ENCODE measurements around the gene DNM3. TPM values are rescaled to one million over a fixed set of nuclear protein-coding genes. Genes with fewer than 3 reads are reported as not detected.

DNM3 gene
- total RNA-seq, 1 experiment from 2014 or later = 0.71 TPM

DNA sequence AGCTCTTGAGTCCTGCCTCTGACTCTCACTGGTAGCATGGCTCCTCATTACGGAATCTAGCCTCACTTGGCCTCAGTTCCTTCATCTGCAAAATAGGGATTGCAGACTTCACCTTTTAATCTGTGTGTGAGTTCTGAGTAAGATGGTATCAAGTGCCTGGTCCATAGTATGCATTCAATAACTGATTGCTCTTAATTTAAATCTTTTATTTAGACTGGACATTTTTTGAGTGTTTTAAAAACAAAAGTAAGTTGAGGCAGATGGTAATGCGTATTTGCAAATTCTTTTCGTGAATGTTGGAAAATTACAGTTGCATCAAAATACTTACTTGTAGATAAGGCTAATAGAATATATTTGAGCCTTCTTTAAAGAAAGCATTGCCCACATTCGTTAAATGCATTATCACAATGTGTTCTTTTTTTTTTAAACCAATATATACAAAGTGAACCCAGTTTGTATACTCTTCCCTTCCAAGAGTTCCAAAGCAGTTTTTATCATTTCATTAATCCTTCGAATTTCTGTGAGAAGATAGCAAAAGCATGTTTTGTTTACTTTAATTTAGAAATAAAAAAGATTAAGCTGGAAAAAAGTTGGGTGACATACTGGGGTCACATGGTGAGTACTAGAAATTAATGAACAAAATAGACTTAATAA lies 8.1 kb downstream of the DNM3 start:
- peaks cover 31% of the 10 kb centered on the region for H3K27me3 ChIP-seq (replicated peaks; ENCODE audit: insufficient read depth, low read depth, low read length, poor library complexity)
- no peaks in the 10 kb centered on the region for H3K4me1 ChIP-seq (ENCODE audit: insufficient read depth, low read length, poor library complexity, severe bottlenecking)
- intact Hi-C loops (cut with micrococcal nuclease; ENCODE audit: unreplicated experiment) = no loop called here
- H3K36me3 ChIP-seq (ENCODE audit: insufficient read depth, low read length, poor library complexity, severe bottlenecking) = no peaks in the 10 kb centered on the region
- no peak overlapping the region for H3K27ac ChIP-seq (ENCODE audit: low read depth, low read length, poor library complexity, severe bottlenecking)
- no peaks in the 10 kb centered on the region for H3K9me3 ChIP-seq (ENCODE audit: low read depth, low read length, poor library complexity, severe bottlenecking)
- ChIA-PET POLR2A (ENCODE audit: low non-redundant PET) (no interaction called here), CTCF (no interaction called here)
- no peak for DNase-seq (ENCODE audit: low spot score)
- TF ChIP-seq EZH2 (IDR thresholded peaks at IDR 0.05; ENCODE audit: borderline replicate concordance, low read depth, low read length, poor library complexity, severe bottlenecking) = no peak
- TF ChIP-seq, protein P1, sequence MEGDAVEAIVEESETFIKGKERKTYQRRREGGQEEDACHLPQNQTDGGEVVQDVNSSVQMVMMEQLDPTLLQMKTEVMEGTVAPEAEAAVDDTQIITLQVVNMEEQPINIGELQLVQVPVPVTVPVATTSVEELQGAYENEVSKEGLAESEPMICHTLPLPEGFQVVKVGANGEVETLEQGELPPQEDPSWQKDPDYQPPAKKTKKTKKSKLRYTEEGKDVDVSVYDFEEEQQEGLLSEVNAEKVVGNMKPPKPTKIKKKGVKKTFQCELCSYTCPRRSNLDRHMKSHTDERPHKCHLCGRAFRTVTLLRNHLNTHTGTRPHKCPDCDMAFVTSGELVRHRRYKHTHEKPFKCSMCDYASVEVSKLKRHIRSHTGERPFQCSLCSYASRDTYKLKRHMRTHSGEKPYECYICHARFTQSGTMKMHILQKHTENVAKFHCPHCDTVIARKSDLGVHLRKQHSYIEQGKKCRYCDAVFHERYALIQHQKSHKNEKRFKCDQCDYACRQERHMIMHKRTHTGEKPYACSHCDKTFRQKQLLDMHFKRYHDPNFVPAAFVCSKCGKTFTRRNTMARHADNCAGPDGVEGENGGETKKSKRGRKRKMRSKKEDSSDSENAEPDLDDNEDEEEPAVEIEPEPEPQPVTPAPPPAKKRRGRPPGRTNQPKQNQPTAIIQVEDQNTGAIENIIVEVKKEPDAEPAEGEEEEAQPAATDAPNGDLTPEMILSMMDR (conservative IDR thresholded peaks at IDR 0.05; ENCODE audit: low read depth, low read length) = no peak
- no TSS peak for BruUV-seq (replicated peaks)
- H3K4me3 ChIP-seq (ENCODE audit: low read depth, low read length, poor library complexity, severe bottlenecking) = no peak overlapping the region

GRCh38 chr1:171850651-171851350 lies 9.5 kb downstream of the DNM3 start:
- CTCF ChIA-PET = no interaction called here

GRCh38 chr1:171852272-171852671 lies 11.0 kb downstream of the DNM3 start:
- Histone ChIP-seq H3K9me3 (ENCODE audit: low read depth, low read length, poor library complexity, severe bottlenecking) (no peaks in the 10 kb centered on the region), H3K4me3 (ENCODE audit: low read depth, low read length, poor library complexity, severe bottlenecking) (no peak overlapping the region), H3K4me1 (ENCODE audit: insufficient read depth, low read length, poor library complexity, severe bottlenecking) (no peaks in the 10 kb centered on the region), H3K27me3 (replicated peaks; ENCODE audit: insufficient read depth, low read depth, low read length, poor library complexity) (peaks cover 15% of the 10 kb centered on the region), H3K36me3 (ENCODE audit: insufficient read depth, low read length, poor library complexity, severe bottlenecking) (no peaks in the 10 kb centered on the region), H3K27ac (ENCODE audit: low read depth, low read length, poor library complexity, severe bottlenecking) (no peak overlapping the region)
- BruUV-seq (replicated peaks) = no TSS peak
- intact Hi-C loops (cut with micrococcal nuclease; ENCODE audit: unreplicated experiment) = no loop called here
- DNase-seq (ENCODE audit: low spot score) = no peak
- ChIA-PET POLR2A (ENCODE audit: low non-redundant PET) (no interaction called here), CTCF (no interaction called here)
- TF ChIP-seq, protein P1 (conservative IDR thresholded peaks at IDR 0.05; ENCODE audit: low read depth, low read length) = no peak
- no peak for TF ChIP-seq EZH2 (IDR thresholded peaks at IDR 0.05; ENCODE audit: borderline replicate concordance, low read depth, low read length, poor library complexity, severe bottlenecking)

More at GRCh38 chr1:171850651-171851350, 9.5 kb downstream of the DNM3 start:
- Histone ChIP-seq H3K4me3 (ENCODE audit: low read depth, low read length, poor library complexity, severe bottlenecking) (no peak overlapping the region), H3K27ac (ENCODE audit: low read depth, low read length, poor library complexity, severe bottlenecking) (no peak overlapping the region), H3K4me1 (ENCODE audit: insufficient read depth, low read length, poor library complexity, severe bottlenecking) (no peaks in the 10 kb centered on the region), H3K36me3 (ENCODE audit: insufficient read depth, low read length, poor library complexity, severe bottlenecking) (no peaks in the 10 kb centered on the region), H3K9me3 (ENCODE audit: low read depth, low read length, poor library complexity, severe bottlenecking) (no peaks in the 10 kb centered on the region), H3K27me3 (replicated peaks; ENCODE audit: insufficient read depth, low read depth, low read length, poor library complexity) (peaks cover 22% of the 10 kb centered on the region)
- TF ChIP-seq, protein P1 (conservative IDR thresholded peaks at IDR 0.05; ENCODE audit: low read depth, low read length) = no peak
- no peak for TF ChIP-seq EZH2 (IDR thresholded peaks at IDR 0.05; ENCODE audit: borderline replicate concordance, low read depth, low read length, poor library complexity, severe bottlenecking)
- intact Hi-C loops (cut with micrococcal nuclease; ENCODE audit: unreplicated experiment) = no loop called here
- no TSS peak for BruUV-seq (replicated peaks)
- no peak for DNase-seq (ENCODE audit: low spot score)
- POLR2A ChIA-PET (ENCODE audit: low non-redundant PET) = no interaction called here

All from A673 (cell line).